K562 (cell line): ENCODE data around the gene SLC25A4. TPM values are rescaled to one million over a fixed set of nuclear protein-coding genes. Genes with fewer than 3 reads are reported as not detected.

ENCODE experiments used
- ATAC-seq: fragments of 200-7000 bp; cut with Tn5 transposase; 3 replicates; pipeline ENCODE4 v1.9.1; 2020; ENCODE audit warnings: moderate library complexity
- BruUV-seq: library from RNA; stranded (reverse); fragments of 400-500 nt; replicated peaks from 2 replicates; lab custom pipeline; 2021; lab: Mats Ljungman, UMichigan
- CTCF ChIA-PET: fragments of 300-600 bp; formaldehyde crosslinking; extraction: SDS; loops from one replicate; lab custom pipeline; 2021; ENCODE audit warnings: low intra/inter-chr PET ratio; lab: Yijun Ruan, JAX
- POLR2A ChIA-PET: fragments of 300-600, 350-650 bp; sonication (Branson Sonifier 250); formaldehyde crosslinking; extraction: SDS; loops from one replicate; lab custom pipeline; 2021; ENCODE audit warnings: antibody characterized with exemption, inconsistent platforms; lab: Yijun Ruan, JAX
- DNase-seq, 4 experiments: peaks; one replicate each; pipeline versions ENCODE4 v3.0.0 to v3.0.0-alpha.2; 2011 to 2018; ENCODE audit warnings: low spot score in 3 of 4, mixed read lengths in 3 of 4; ENCODE audit errors: extremely low read depth in 1 of 4
- FAIRE-seq: peaks from 2 replicates; lab custom pipeline; 2011; peaks lifted over from hg19 to GRCh38; lab: Jason Lieb, UNC
- H2AFZ ChIP-seq: 2 replicates; pipeline ENCODE4 v1.6.0; 2011; ENCODE audit warnings: low read depth, low read length, control low read depth, inconsistent platforms
- H3K27ac ChIP-seq: fragments of 200-600 bp; 3 replicates; pipeline ENCODE4 v1.8.0; 2011; ENCODE audit warnings: low read depth, mild to moderate bottlenecking, control low read depth, inconsistent platforms, low read length, moderate library complexity, mixed read lengths; ENCODE audit errors: extremely low read depth
- H3K27me3 ChIP-seq, 2 experiments: fragments of 300-600 bp in 1 of 2; 2 replicates in 1 of 2; 3 replicates in 1 of 2; pipeline versions ENCODE4 v1.6.0 to v1.8.0; 2011; ENCODE audit warnings: inconsistent platforms in 2 of 2, low read length in 2 of 2, mild to moderate bottlenecking in 1 of 2, mixed read lengths in 1 of 2, moderate library complexity in 1 of 2; ENCODE audit not compliant: control insufficient read depth in 2 of 2, insufficient read depth in 2 of 2
- H3K36me3 ChIP-seq: fragments of 300-600 bp; 3 replicates; pipeline ENCODE4 v1.8.0; 2011; ENCODE audit warnings: mild to moderate bottlenecking, low read length, inconsistent platforms; ENCODE audit not compliant: control insufficient read depth, insufficient read depth
- H3K4me1 ChIP-seq, 2 experiments: fragments of 200-600 bp in 1 of 2; replicated peaks in 1 of 2; 2 replicates in 1 of 2; 3 replicates in 1 of 2; pipeline versions ENCODE4 v1.5.1 to v1.8.0; 2011; ENCODE audit warnings: inconsistent platforms in 2 of 2, low read length in 2 of 2, mild to moderate bottlenecking in 1 of 2, mixed read lengths in 1 of 2, moderate library complexity in 1 of 2; ENCODE audit not compliant: control insufficient read depth in 2 of 2, insufficient read depth in 2 of 2
- H3K4me2 ChIP-seq: 2 replicates; pipeline ENCODE4 v1.6.1; 2011; ENCODE audit warnings: low read length, control low read depth, inconsistent platforms, mixed read lengths; ENCODE audit not compliant: insufficient read depth
- H3K4me3 ChIP-seq: fragments of 200-600 bp; sonication (generic), shearing (Covaris generic); 2 replicates; pipeline ENCODE4 v1.5.1; 2016; ENCODE audit warnings: control low read depth, inconsistent platforms
- H3K79me2 ChIP-seq: fragments of 200-600 bp; 3 replicates; pipeline ENCODE4 v1.8.0; 2011; ENCODE audit warnings: low read length, inconsistent platforms; ENCODE audit not compliant: control insufficient read depth, insufficient read depth
- H3K9ac ChIP-seq, 2 experiments: 2 replicates each; pipeline versions ENCODE4 v1.6.0 to v1.6.1; 2011; ENCODE audit warnings: low read depth in 2 of 2, low read length in 2 of 2, control low read depth in 1 of 2, inconsistent platforms in 1 of 2, mild to moderate bottlenecking in 1 of 2, mixed read lengths in 1 of 2; ENCODE audit not compliant: insufficient read depth in 1 of 2
- H3K9me1 ChIP-seq: one replicate; pipeline ENCODE4 v1.6.0; 2011; ENCODE audit warnings: inconsistent platforms, mild to moderate bottlenecking, low read length, moderate library complexity; ENCODE audit not compliant: control insufficient read depth, insufficient read depth
- H3K9me3 ChIP-seq: replicated peaks from 2 replicates; pipeline ENCODE4 v1.5.1; 2011; ENCODE audit warnings: low read depth, low read length, inconsistent platforms; ENCODE audit not compliant: control insufficient read depth, insufficient read depth
- H4K20me1 ChIP-seq: replicated peaks from 2 replicates; pipeline ENCODE4 v1.6.1; 2011; ENCODE audit warnings: low read length, inconsistent platforms, mixed read lengths; ENCODE audit not compliant: control insufficient read depth, insufficient read depth
- ARID3A ChIP-seq: IDR thresholded peaks from 2 replicates; pipeline ENCODE4 v1.6.1; 2012; ENCODE audit warnings: low read depth, low read length, improper control_type of control experiment, borderline replicate concordance
- CXXC5 ChIP-seq: fragments of 250-450 bp; sonication (Bioruptor Pico); IDR thresholded peaks from 2 replicates; pipeline ENCODE4 v1.8.0; 2022; ENCODE audit warnings: inconsistent platforms, mild to moderate bottlenecking, moderate library complexity
- DEAF1 ChIP-seq: fragments of 450-650 bp; formaldehyde crosslinking; IDR thresholded peaks from 2 replicates; pipeline ENCODE4 v1.4.0; 2020; ENCODE audit warnings: mild to moderate bottlenecking, moderate library complexity
- NFIX ChIP-seq: fragments of 250-450 bp; sonication (Bioruptor Pico); IDR thresholded peaks from 2 replicates; pipeline ENCODE4 v1.4.0; 2020; ENCODE audit warnings: low read depth, mild to moderate bottlenecking, moderate library complexity
- POLR2AphosphoS5 ChIP-seq: IDR thresholded peaks from 2 replicates; pipeline ENCODE4 v1.6.1; 2011; ENCODE audit warnings: mild to moderate bottlenecking, low read depth, low read length, moderate library complexity; ENCODE audit not compliant: control insufficient read depth, insufficient read depth
- RAD21 ChIP-seq, 2 experiments: fragments of 250-450 bp in 1 of 2; fragments of 450-650 bp in 1 of 2; sonication (Bioruptor Pico) in 1 of 2; formaldehyde crosslinking in 1 of 2; IDR thresholded peaks in 1 of 2; conservative IDR thresholded peaks in 1 of 2; 2 replicates each; pipeline versions ENCODE4 v1.4.0 to v1.8.0; 2020 to 2022; ENCODE audit warnings: mild to moderate bottlenecking in 2 of 2, moderate library complexity in 1 of 2
- REST ChIP-seq, 2 experiments: fragments of 450-650 bp; formaldehyde crosslinking in 1 of 2; IDR thresholded peaks; 2 replicates each; pipeline versions ENCODE4 v1.4.0 to v1.6.1; 2014 to 2020; ENCODE audit warnings: mild to moderate bottlenecking in 2 of 2, borderline replicate concordance in 1 of 2, low read depth in 1 of 2
- whole genome bisulfite sequencing: fragments of 100-300 bp; shearing (Covaris generic); methylation state at CpG from one replicate; pipeline ENCODE4 v1.1.6; 2016; ENCODE audit warnings: low coverage, mixed read lengths; ENCODE audit not compliant: insufficient coverage; ENCODE audit errors: missing lambda C conversion rate; 5-methylcytosine and 5-hydroxymethylcytosine counted together
- in situ Hi-C: fragments of 300-500 bp; cut with MboI; formaldehyde crosslinking; loops from 4 replicates; pipeline ENCODE4 v1.15.0; 2018; ENCODE audit warnings: inconsistent platforms, mixed read lengths
- intact Hi-C: fragments of 100-400 bp; cut with micrococcal nuclease; formaldehyde crosslinking; loops from 2 replicates; pipeline ENCODE4 v1.14.2; 2022
- polyA plus RNA-seq, 8 experiments: library from polyadenylated mRNA; depleted of rRNA in 4 of 8; stranded (reverse) in 5 of 8; unstranded in 3 of 8; fragments of >200 nt; fragmentation: Nextera tagmentation in 2 of 8; fragmentation: Illumina TruSeq in 1 of 8; extraction: Ambion mirVana in 2 of 8; extraction: Trizol in 1 of 8; gene quantifications; 2 replicates each; pipeline versions ENCODE4 v1.2.1 to v1.2.3, GENCODE V29; 2011 to 2014; ENCODE audit warnings: inconsistent platforms in 1 of 8, missing spikeins in 1 of 8
- total RNA-seq, 7 experiments: library from RNA; depleted of rRNA in 6 of 7; stranded (reverse); fragments of >200 nt in 6 of 7; fragmentation: Illumina TruSeq in 2 of 7; extraction: Trizol in 2 of 7; gene quantifications; 2 replicates each; pipeline versions ENCODE4 v1.2.1 to v1.2.3, GENCODE V29; 2011 to 2021; ENCODE audit warnings: low replicate concordance in 1 of 7

The SLC25A4 gene
- total and polyA plus RNA-seq, 9 of the 15 experiments (the other 6 are each of a cell fraction or from before 2014, with no cell fraction given), result 8.3 to 28.6 (median 19.5) TPM

- intact Hi-C loops, result loop anchor here (2.0 kb wide), 2 partner anchors 49 to 145 kb away; no protein-coding TSS in a partner anchor
- in situ Hi-C loops, result no loop called here
- peaks cover 41% of the 10 kb centered on the region for H3K36me3 ChIP-seq
- H3K9me3 ChIP-seq, result no peaks in the 10 kb centered on the region
- no TSS peak for BruUV-seq
- peaks cover 81% of the 10 kb centered on the region for H3K79me2 ChIP-seq
- no peak overlapping the region for H3K4me2 ChIP-seq
- H3K27me3 ChIP-seq, result no peaks in the 10 kb centered on the region
- ChIA-PET CTCF (interaction anchor here (1.3 kb wide), 1 partner anchor 145 kb away, joined by 4 read pairs; no protein-coding TSS in a partner anchor), POLR2A (interaction anchor here (0.6 kb wide), 2 partner anchors 10 to 220 kb away, joined by 3 read pairs; no protein-coding TSS in a partner anchor)
- peak; percentile 89 for ATAC-seq
- H3K4me1 ChIP-seq, result no peaks in the 10 kb centered on the region; a peak in 1 of 5 replicates
- no peak overlapping the region for H3K9ac ChIP-seq
- FAIRE-seq, result peak; percentile 84
- no peaks in the 10 kb centered on the region for H4K20me1 ChIP-seq
- H3K4me3 ChIP-seq, result no peak overlapping the region
- peak overlapping the region; percentile 9; the same call in 1 of the 3 replicates for H3K27ac ChIP-seq
- DNase-seq, result peak; percentile 65 to 90 (median 69)
- no peaks in the 10 kb centered on the region for H3K9me1 ChIP-seq
- no peak overlapping the region for H2AFZ ChIP-seq
- WGBS, result 38% methylated on average over 6 of the region's 6 CpGs
- TF ChIP-seq RAD21 (CRISPR knock-in tag; conservative IDR thresholded peaks at IDR 0.05 in 1 of 2, IDR thresholded peaks at IDR 0.05 in 1 of 2), result peak; percentile 55 to 64
- TF ChIP-seq CXXC5, result no peak
- TF ChIP-seq DEAF1 (CRISPR knock-in tag), result peak; percentile 42; the same call in 1 of the 2 replicates
- TF ChIP-seq POLR2AphosphoS5, result peak; percentile 35; the same call in 1 of the 2 replicates
- peak; percentile 46; the same call in 1 of the 2 replicates for TF ChIP-seq NFIX (CRISPR knock-in tag)
- TF ChIP-seq REST (IDR thresholded peaks at IDR 0.05; ENCODE audit: borderline replicate concordance), result peak; percentile 37; the same call in 1 of the 2 replicates
- TF ChIP-seq REST (CRISPR knock-in tag; IDR thresholded peaks at IDR 0.05; ENCODE audit: low read depth), result no peak
- TF ChIP-seq ARID3A, result peak; percentile 76; the same call in 1 of the 2 replicates
Measured at GRCh38 chr4:185183622-185184281, 40.7 kb downstream of the SLC25A4 start.
